ENCODE data around the gene MCF2L. TPM values are rescaled to one million over a fixed set of nuclear protein-coding genes. Genes with fewer than 3 reads are reported as not detected.
A peak's percentile ranks its signal among the peaks of the same experiment; 100 is the strongest.

Gene MCF2L
- total RNA-seq, 1 experiment from 2014 or later, result 9.5 TPM

DNA sequence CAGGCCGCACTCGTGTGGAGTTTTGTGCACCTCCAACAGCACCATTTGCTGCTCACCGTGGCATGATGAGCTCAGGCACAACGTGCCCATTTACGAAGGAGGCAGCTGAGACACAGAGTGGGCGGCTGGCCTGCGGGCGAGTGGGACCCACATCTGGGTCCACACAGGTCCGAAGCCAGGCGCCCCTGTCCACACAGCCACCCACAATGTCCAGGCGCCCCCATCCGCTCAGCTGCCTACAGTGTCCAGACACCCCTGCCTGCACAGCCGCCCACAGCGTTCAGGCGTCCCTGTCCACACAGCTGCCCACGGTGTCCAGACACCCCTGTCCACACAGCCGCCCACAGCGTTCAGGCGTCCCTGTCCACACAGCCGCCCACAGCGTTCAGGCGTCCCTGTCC is 94.1 kb downstream of the MCF2L start:
- H3K27ac ChIP-seq (ENCODE audit: low read depth, low read length, poor library complexity, severe bottlenecking), result no peak overlapping the region
- intact Hi-C loops (cut with micrococcal nuclease; ENCODE audit: unreplicated experiment), result no loop called here
- no peak overlapping the region for H3K4me3 ChIP-seq (ENCODE audit: low read depth, low read length, poor library complexity, severe bottlenecking)
- DNase-seq (ENCODE audit: low spot score), result no peak
- no peaks in the 10 kb centered on the region for H3K4me1 ChIP-seq (ENCODE audit: insufficient read depth, low read length, poor library complexity, severe bottlenecking)
- POLR2A ChIA-PET (ENCODE audit: low non-redundant PET), result no interaction called here
- no TSS peak for BruUV-seq (replicated peaks)
- no peak for TF ChIP-seq EZH2 (IDR thresholded peaks at IDR 0.05; ENCODE audit: borderline replicate concordance, low read depth, low read length, poor library complexity, severe bottlenecking)
- TF ChIP-seq, protein P1, sequence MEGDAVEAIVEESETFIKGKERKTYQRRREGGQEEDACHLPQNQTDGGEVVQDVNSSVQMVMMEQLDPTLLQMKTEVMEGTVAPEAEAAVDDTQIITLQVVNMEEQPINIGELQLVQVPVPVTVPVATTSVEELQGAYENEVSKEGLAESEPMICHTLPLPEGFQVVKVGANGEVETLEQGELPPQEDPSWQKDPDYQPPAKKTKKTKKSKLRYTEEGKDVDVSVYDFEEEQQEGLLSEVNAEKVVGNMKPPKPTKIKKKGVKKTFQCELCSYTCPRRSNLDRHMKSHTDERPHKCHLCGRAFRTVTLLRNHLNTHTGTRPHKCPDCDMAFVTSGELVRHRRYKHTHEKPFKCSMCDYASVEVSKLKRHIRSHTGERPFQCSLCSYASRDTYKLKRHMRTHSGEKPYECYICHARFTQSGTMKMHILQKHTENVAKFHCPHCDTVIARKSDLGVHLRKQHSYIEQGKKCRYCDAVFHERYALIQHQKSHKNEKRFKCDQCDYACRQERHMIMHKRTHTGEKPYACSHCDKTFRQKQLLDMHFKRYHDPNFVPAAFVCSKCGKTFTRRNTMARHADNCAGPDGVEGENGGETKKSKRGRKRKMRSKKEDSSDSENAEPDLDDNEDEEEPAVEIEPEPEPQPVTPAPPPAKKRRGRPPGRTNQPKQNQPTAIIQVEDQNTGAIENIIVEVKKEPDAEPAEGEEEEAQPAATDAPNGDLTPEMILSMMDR (conservative IDR thresholded peaks at IDR 0.05; ENCODE audit: low read depth, low read length), result no peak
- H3K36me3 ChIP-seq (ENCODE audit: insufficient read depth, low read length, poor library complexity, severe bottlenecking), result no peaks in the 10 kb centered on the region
- peaks cover 5% of the 10 kb centered on the region for H3K27me3 ChIP-seq (replicated peaks; ENCODE audit: insufficient read depth, low read depth, low read length, poor library complexity)
- H3K9me3 ChIP-seq (ENCODE audit: low read depth, low read length, poor library complexity, severe bottlenecking), result no peaks in the 10 kb centered on the region
- CTCF ChIA-PET, result no interaction called here

DNA sequence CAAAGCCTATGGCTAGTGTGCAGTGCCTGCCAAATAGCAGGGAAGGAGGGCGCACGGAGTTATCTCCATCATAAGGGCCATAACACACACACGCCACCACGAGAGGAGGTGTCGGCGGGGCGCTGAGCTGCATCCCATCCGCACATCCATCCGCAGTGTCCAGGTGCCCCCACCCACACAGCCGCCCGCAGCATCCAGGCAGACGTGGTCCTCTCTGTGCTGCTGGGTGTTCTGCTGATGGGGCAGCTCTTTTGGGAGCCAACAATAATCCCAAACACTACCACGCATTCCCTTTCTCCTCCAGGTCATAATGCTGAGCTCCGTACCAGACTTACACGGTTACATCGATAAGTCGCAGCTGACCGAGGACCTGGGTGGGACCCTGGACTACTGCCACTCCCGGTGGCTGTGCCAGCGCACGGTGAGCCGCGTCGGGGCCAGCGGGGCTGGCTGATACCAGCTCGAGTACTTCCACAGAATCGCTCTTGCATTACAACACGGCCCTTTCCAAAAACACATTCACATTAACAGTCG is 95.1 kb downstream of the MCF2L start:
- TF ChIP-seq EZH2 (IDR thresholded peaks at IDR 0.05; ENCODE audit: borderline replicate concordance, low read depth, low read length, poor library complexity, severe bottlenecking), result no peak
- TF ChIP-seq, protein P1 (conservative IDR thresholded peaks at IDR 0.05; ENCODE audit: low read depth, low read length), result no peak
- ChIA-PET CTCF (no interaction called here), POLR2A (ENCODE audit: low non-redundant PET) (no interaction called here)
- no peak overlapping the region for H3K27ac ChIP-seq (ENCODE audit: low read depth, low read length, poor library complexity, severe bottlenecking)
- intact Hi-C loops (cut with micrococcal nuclease; ENCODE audit: unreplicated experiment), result no loop called here
- H3K4me1 ChIP-seq (ENCODE audit: insufficient read depth, low read length, poor library complexity, severe bottlenecking), result no peaks in the 10 kb centered on the region
- no peaks in the 10 kb centered on the region for H3K36me3 ChIP-seq (ENCODE audit: insufficient read depth, low read length, poor library complexity, severe bottlenecking)
- no TSS peak for BruUV-seq (replicated peaks)
- peaks cover 5% of the 10 kb centered on the region for H3K27me3 ChIP-seq (replicated peaks; ENCODE audit: insufficient read depth, low read depth, low read length, poor library complexity)
- H3K4me3 ChIP-seq (ENCODE audit: low read depth, low read length, poor library complexity, severe bottlenecking), result no peak overlapping the region
- no peak for DNase-seq (ENCODE audit: low spot score)
- no peaks in the 10 kb centered on the region for H3K9me3 ChIP-seq (ENCODE audit: low read depth, low read length, poor library complexity, severe bottlenecking)

DNA sequence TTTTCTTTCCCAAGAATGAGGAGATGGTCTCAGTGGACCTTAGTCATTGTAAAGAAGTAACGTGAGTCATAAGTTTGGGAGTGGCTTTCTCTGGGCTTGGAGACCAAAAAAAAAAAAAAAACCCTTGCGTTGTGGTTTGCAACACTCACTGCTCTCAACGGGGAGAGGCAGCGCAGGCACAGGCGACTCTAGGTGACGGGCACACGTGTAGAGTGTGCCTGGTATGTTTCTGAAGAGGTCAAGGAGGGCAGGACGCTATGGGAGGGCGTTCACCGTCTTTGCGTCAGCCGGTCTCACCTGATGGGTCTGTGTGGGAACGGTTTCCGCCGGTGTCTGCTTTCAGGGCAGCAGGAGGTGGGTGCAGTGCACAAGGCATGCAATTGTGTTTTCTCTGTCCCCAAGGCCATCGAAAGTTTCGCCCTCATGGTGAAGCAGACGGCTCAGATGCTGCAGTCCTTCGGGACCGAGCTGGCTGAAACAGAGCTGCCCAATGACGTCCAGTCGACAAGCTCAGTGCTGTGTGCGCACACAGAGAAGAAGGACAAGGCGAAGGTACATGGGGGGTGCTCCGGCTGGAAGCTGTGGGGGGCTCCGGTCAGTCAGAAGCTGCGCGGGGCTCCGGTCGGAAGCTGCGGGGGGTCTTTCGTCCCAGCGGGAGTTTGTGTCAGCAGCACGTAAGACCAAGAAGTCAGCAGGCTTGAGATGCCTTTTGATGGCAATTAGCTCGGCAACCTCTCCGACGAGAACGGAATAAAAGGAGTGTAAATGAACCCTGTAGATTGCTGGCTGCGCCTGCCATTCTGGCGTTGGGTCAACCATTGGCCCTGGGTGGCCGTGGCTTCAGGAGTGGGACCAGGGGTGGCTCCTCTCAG is 95.8 kb downstream of the MCF2L start:
- intact Hi-C loops (cut with micrococcal nuclease; ENCODE audit: unreplicated experiment), result no loop called here
- H3K27me3 ChIP-seq (replicated peaks; ENCODE audit: insufficient read depth, low read depth, low read length, poor library complexity), result peaks cover 5% of the 10 kb centered on the region
- TF ChIP-seq EZH2 (IDR thresholded peaks at IDR 0.05; ENCODE audit: borderline replicate concordance, low read depth, low read length, poor library complexity, severe bottlenecking), result no peak
- TF ChIP-seq, protein P1 (conservative IDR thresholded peaks at IDR 0.05; ENCODE audit: low read depth, low read length), result no peak
- H3K27ac ChIP-seq (ENCODE audit: low read depth, low read length, poor library complexity, severe bottlenecking), result no peak overlapping the region
- H3K4me3 ChIP-seq (ENCODE audit: low read depth, low read length, poor library complexity, severe bottlenecking), result no peak overlapping the region
- no peaks in the 10 kb centered on the region for H3K9me3 ChIP-seq (ENCODE audit: low read depth, low read length, poor library complexity, severe bottlenecking)
- no TSS peak for BruUV-seq (replicated peaks)
- CTCF ChIA-PET, result no interaction called here
- POLR2A ChIA-PET (ENCODE audit: low non-redundant PET), result no interaction called here
- DNase-seq (ENCODE audit: low spot score), result peak; percentile 71
- no peaks in the 10 kb centered on the region for H3K4me1 ChIP-seq (ENCODE audit: insufficient read depth, low read length, poor library complexity, severe bottlenecking)
- no peaks in the 10 kb centered on the region for H3K36me3 ChIP-seq (ENCODE audit: insufficient read depth, low read length, poor library complexity, severe bottlenecking)
